Hepatic stellate cell (primary cell): Measurements from ENCODE around the gene ACBD4.

Source experiments
- DNase-seq: peaks from one replicate; pipeline ENCODE4 v3.0.0; 2011; ENCODE audit warnings: low spot score

ACBD4 gene

GRCh38 chr17:45155483-45155882 lies 20.0 kb downstream of the ACBD4 start:
- no peak for DNase-seq

- DNase-seq = no peak
These were observed 20.8 kb downstream of the ACBD4 start for GRCh38 chr17:45156242-45156641.

GRCh38 chr17:45160447-45161287 lies 25.2 kb downstream of the ACBD4 start:
- no peak for DNase-seq

GRCh38 chr17:45161288-45162024 lies 26.0 kb downstream of the ACBD4 start, which contains the start of gene HEXIM2:
TSS of gene HEXIM2 (plus strand) at chr17:45161875. CDS start at chr17:45162794, 919 bp downstream.
- DNase-seq = peak; percentile 97

GRCh38 chr17:45162025-45162687 lies 26.7 kb downstream of the ACBD4 start:
- DNase-seq = no peak

GRCh38 chr17:45164734-45165269 lies 29.3 kb downstream of the ACBD4 start:
- no peak for DNase-seq

GRCh38 chr17:45168991-45169752 lies 33.7 kb downstream of the ACBD4 start:
- no peak for DNase-seq

- DNase-seq = no peak
These were observed 34.9 kb downstream of the ACBD4 start for GRCh38 chr17:45170280-45170930.

- DNase-seq = peak; percentile 73
These were observed 35.4 kb downstream of the ACBD4 start for GRCh38 chr17:45170931-45171337.

GRCh38 chr17:45171338-45172231 lies 36.1 kb downstream of the ACBD4 start:
- DNase-seq = no peak

- DNase-seq = no peak
These were observed 36.7 kb downstream of the ACBD4 start for GRCh38 chr17:45172232-45172540.

GRCh38 chr17:45172541-45173286 lies 37.2 kb downstream of the ACBD4 start:
- no peak for DNase-seq

GRCh38 chr17:45175759-45176115 lies 40.2 kb downstream of the ACBD4 start:
- no peak for DNase-seq

- DNase-seq = no peak
These were observed 42.1 kb downstream of the ACBD4 start for GRCh38 chr17:45177563-45177962.

- no peak for DNase-seq
These were observed 48.7 kb downstream of the ACBD4 start for GRCh38 chr17:45184144-45184543.

- DNase-seq = no peak
These were observed 51.4 kb downstream of the ACBD4 start for GRCh38 chr17:45186801-45187354.

- no peak for DNase-seq
These were observed 53.5 kb downstream of the ACBD4 start for GRCh38 chr17:45189009-45189408.

- DNase-seq = no peak
These were observed 55.2 kb downstream of the ACBD4 start for GRCh38 chr17:45190503-45191255.
